Activated naive CD4-positive, alpha-beta T cell treated with anti-CD3 and anti-CD28 coated beads, Interleukin-2, amount 50 U/mL, for 72 hours (primary cell): ENCODE data around the gene TCFL5. TPM values are rescaled to one million over a fixed set of nuclear protein-coding genes. Genes with fewer than 3 reads are reported as not detected.
"Not testable (repeated sequence)": the region's sequence is repeated elsewhere in the genome, so short reads cannot be mapped to it uniquely, and the experiment has no call there.

Experiments used
- ATAC-seq, 2 donors: fragments of 150-1000 bp; cut with Tn5 transposase; 2 replicates each; pipeline ENCODE4 v1.10.0; 2021; ENCODE audit warnings: mild to moderate bottlenecking in 2 of 2, moderate library complexity in 2 of 2
- DNase-seq, 2 donors: peaks; one replicate each; pipeline ENCODE4 v3.0.0; 2021 to 2022; ENCODE audit warnings: low spot score in 2 of 2
- H3K27ac Mint-ChIP-seq, 2 donors: one replicate each; pipeline ENCODE4 v1.8.0; 2022; ENCODE audit warnings: mild to moderate bottlenecking in 2 of 2, mixed read lengths in 2 of 2
- H3K36me3 Mint-ChIP-seq, 2 donors: one replicate each; pipeline ENCODE4 v1.8.0; 2022; ENCODE audit warnings: mixed read lengths in 2 of 2
- H3K9me3 Mint-ChIP-seq, 2 donors: one replicate each; pipeline ENCODE4 v1.8.0; 2022; ENCODE audit warnings: mixed read lengths in 2 of 2
- total RNA-seq, 2 donors: library from RNA; stranded (reverse); gene quantifications; one replicate each; pipeline ENCODE4 v1.2.3, GENCODE V29; 2022

The TCFL5 gene
- total RNA-seq, 2 donors from 2014 or later, result 3.5 to 5.7 TPM

- no peaks in the 10 kb centered on the region for H3K36me3 Mint-ChIP-seq
- H3K9me3 Mint-ChIP-seq, result no peaks in the 10 kb centered on the region
- DNase-seq, result no peak
- ATAC-seq, result peak; percentile 21 to 22
- H3K27ac Mint-ChIP-seq, result peak overlapping the region; percentile 9 to 44
These were observed 14.1 kb upstream of the TCFL5 start for GRCh38 chr20:62875419-62876361.

DNA sequence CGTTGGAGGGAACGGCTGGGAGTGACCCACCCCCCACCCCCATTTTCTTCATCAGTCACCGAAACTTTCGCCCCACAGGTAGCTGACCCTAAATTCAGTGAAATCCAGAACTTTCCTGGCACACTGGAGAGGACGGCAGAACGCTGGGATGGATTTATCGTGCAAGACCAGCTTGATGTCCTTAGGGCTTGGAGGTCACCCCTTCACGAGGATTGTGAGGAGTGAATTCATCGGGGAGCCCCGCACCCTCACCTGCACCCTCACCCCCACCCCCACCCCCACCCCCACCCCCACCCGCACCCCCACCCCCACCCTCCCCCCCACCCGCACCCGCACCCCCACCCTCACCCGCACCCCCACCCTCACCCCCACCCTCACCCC lies 13.3 kb upstream of the TCFL5 start:
- H3K27ac Mint-ChIP-seq, result no peak overlapping the region
- H3K9me3 Mint-ChIP-seq, result no peaks in the 10 kb centered on the region
- DNase-seq (no peak), ATAC-seq (no peak)
- H3K36me3 Mint-ChIP-seq, result no peaks in the 10 kb centered on the region

DNA sequence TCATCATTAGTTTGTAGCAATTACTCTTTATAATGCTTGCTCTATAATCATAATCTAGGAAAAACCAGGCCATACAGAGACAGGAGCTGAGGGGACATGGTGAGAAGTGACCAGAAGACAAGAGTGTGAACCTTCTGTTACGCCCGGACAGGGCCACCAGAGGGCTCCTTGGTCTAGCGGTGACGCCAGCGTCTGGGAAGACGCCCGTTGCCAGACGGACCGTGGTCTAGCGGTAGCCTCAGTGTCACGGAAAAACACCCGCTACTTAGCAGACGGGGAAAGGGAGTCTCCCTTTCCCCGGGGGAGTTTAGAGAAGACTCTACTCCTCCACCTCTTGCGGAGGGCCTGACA lies 12.0 kb upstream of the TCFL5 start:
- not testable (repeated sequence) for H3K9me3 Mint-ChIP-seq, H3K36me3 Mint-ChIP-seq, ATAC-seq
- DNase-seq, result peak in 1 of 2 donors; percentile 78
- peak overlapping the region in 1 of 2 donors; percentile 86 for H3K27ac Mint-ChIP-seq

GRCh38 chr20:62873280-62873679 lies 11.7 kb upstream of the TCFL5 start:
- DNase-seq, result no peak
- no peak for ATAC-seq
- Mint-ChIP-seq H3K27ac (peak overlapping the region in 1 of 2 donors; percentile 86), H3K36me3 (no peaks in the 10 kb centered on the region), H3K9me3 (no peaks in the 10 kb centered on the region)

DNA sequence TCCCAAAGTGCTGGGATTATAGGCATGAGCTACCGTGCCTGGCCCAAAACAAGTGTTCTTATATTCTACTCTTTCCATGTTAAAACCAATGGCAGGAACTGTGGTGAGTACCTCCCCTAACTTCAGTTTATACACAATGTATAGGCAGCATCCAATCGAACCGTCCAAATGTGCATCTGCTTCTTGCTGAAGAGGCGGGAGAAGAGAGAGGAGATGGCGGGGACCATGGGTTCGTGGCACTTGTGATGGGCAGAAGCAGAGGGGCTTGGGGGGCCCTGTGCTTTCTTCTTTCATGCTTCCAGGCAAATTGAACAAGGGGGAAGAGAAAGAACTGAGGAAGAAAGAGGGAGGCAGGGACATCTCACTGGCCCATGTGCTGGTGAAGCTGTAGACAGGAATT lies 11.2 kb upstream of the TCFL5 start:
- H3K9me3 Mint-ChIP-seq, result no peaks in the 10 kb centered on the region
- peak overlapping the region in 1 of 2 donors; percentile 86 for H3K27ac Mint-ChIP-seq
- H3K36me3 Mint-ChIP-seq, result no peaks in the 10 kb centered on the region
- DNase-seq (no peak), ATAC-seq (no peak)

DNA sequence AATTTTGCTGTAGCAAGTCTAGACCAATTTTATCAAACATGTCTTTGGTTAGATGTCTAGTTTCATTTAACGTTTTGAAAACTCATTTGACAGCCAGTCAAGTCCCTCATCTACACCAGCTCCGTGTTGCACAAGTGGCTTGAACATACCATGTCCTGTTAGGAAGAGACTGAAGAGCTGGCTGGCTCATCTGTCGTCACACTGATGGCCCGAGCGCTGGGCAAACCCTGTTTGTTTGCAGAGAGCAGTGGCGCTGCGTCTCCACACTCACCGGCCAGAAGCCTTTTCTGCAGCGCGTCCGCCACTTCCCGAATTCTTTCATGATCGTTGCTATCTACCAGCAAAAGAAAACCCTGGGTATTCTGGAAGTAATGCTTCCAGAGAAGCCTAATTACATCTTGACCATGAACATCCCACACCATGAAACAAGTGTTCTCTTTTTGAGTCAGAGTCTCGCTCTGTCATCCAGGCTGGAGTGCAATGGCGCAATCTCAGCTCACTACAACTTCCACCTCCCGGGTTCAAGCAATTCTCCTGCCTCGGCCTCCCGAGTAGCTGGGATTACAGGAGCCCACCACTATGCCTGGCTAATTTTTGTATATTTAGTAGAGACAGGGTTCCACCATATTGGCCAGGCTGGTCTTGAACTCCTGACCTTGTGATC lies 10.7 kb upstream of the TCFL5 start:
- H3K27ac Mint-ChIP-seq, result peak overlapping the region in 1 of 2 donors; percentile 86
- no peak for ATAC-seq
- DNase-seq, result no peak

DNA sequence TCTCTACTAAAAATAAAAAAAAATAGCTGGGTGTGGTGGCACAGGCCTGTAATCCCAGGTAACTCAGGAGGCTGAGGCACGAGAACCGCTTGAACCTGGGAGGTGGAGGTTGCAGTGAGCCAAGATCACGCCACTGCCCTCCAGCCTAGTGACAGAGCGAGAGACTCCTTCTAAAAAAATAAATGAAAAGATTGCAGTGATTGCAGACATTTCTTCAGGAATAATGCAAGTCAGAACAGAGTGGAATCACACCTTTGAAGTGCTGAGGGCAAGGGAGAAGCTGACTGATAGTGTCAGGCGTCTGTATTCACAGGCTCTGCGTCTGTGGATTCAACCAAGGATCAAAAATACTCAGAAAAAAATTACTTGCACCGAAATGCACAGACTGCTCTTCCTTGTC lies 2.6 kb upstream of the TCFL5 start:
- no peak overlapping the region for H3K27ac Mint-ChIP-seq
- peaks cover 0 to 4% of the 10 kb centered on the region in 2 donors for H3K9me3 Mint-ChIP-seq
- H3K36me3 Mint-ChIP-seq, result peaks cover 0 to 6% of the 10 kb centered on the region in 2 donors
- no peak for ATAC-seq
- DNase-seq, result no peak

More for the DNA sequence above, 10.7 kb upstream of the TCFL5 start:
- H3K9me3 Mint-ChIP-seq, result no peaks in the 10 kb centered on the region
- no peaks in the 10 kb centered on the region for H3K36me3 Mint-ChIP-seq

DNA sequence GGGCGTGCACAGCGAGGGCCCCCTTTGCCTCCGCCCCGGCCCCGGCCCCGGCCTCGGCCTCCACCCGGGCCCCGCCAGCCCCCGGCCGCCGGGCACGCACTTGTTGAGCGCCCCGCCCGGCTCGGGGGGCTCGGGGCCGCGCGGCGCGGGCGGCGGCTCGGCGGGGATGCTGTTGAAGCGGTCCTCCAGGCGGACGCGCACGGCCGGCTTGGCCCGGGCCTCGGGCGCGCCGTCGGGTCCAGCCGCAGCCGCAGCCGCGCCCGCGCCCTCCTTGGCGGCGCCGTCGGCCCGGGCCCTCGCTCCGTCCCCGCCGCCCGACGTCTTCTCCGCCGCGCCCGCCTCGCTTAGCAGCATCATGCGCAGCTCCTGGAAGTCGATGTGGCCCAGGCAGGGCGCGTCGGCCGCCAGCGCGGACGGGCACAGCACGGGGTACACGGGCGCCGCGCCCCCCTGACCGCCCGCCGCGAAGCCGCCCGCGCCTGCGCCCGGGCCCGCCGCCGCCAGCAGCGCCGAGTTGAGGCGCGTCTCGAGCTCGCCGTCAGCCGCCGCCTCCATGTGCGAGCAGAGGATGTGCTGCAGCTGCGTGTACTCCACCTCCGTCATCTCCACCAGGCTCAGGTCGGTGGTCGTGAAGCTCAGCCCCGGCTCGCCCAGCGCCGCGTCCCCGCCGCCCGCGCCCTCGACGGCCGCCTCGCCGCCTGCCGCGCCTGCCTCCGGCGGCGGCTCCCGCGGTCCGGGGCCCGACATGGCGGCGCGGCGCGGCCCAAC lies 514 bp downstream of the TCFL5 start:
- DNase-seq (peak in 1 of 2 donors; percentile 36), ATAC-seq (peak; percentile 40 to 64)
- peaks cover 5 to 6% of the 10 kb centered on the region in 2 donors for H3K36me3 Mint-ChIP-seq
- peaks cover 0 to 4% of the 10 kb centered on the region in 2 donors for H3K9me3 Mint-ChIP-seq
- H3K27ac Mint-ChIP-seq, result no peak overlapping the region

- Mint-ChIP-seq H3K9me3 (peaks cover 0 to 4% of the 10 kb centered on the region in 2 donors), H3K36me3 (peaks cover 5 to 6% of the 10 kb centered on the region in 2 donors), H3K27ac (no peak overlapping the region)
- DNase-seq, result no peak
- no peak for ATAC-seq
These were observed 1.2 kb downstream of the TCFL5 start for GRCh38 chr20:62860391-62860923.

DNA sequence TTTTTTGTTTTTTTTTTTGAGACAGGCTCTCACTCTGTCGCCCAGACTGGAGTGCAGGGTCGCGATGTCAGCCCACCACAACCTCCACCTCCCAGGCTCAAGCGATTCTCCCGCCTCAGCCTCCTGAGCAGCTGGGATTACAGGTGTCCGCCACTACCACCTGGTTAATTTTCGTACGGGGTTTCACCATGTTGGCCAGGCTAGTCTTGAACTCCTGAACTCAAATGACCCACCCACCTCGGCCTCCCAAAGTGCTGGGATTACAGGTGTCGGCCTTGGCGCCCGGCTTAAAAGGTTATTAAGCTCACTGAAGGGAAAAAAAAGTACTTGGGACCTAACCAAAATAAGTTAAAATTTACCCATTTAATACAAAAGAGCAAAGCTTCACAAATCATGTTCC lies 1.9 kb downstream of the TCFL5 start:
- peaks cover 0 to 4% of the 10 kb centered on the region in 2 donors for H3K9me3 Mint-ChIP-seq
- no peak for ATAC-seq
- no peak overlapping the region for H3K27ac Mint-ChIP-seq
- DNase-seq, result no peak
- peaks cover 5 to 6% of the 10 kb centered on the region in 2 donors for H3K36me3 Mint-ChIP-seq

DNA sequence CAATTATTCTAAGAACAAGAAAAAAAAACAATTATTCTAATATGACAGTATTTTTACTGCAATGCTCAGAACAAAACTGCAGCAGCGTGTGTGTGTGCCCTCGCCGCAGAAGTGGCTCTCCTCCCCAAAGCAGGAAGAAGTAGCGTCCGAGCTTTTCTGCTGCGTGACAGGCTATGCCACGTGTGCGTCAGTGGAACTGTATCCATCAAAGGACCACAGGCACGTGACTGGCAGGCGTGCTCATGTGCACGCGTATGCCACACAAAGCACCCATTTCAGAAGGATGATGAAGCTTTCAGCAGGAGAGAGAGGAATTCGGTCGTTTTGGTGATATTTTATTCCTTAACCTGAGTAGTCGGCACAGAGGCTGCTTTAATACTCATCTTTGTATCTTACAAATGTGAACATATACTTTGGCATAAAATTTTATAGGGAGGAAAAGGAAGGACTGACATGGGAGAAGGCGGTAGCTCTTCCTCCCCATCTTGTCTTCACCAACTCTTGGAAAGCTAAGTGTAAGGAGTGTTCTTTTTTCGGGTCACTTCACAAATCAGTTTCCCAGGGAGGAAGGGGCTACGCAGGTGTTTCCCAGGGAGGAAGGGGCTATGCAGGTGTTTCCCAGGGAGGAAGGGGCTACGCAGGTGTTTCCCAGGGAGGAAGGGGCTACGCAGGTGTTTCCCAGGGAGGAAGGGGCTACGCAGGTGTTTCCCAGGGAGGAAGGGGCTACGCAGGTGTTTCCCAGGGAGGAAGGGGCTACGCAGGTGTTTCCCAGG lies 3.4 kb downstream of the TCFL5 start:
- H3K9me3 Mint-ChIP-seq, result peaks cover 0 to 4% of the 10 kb centered on the region in 2 donors
- no peak overlapping the region for H3K27ac Mint-ChIP-seq
- no peak for DNase-seq
- peaks cover 9 to 11% of the 10 kb centered on the region in 2 donors for H3K36me3 Mint-ChIP-seq
- ATAC-seq, result no peak

DNA sequence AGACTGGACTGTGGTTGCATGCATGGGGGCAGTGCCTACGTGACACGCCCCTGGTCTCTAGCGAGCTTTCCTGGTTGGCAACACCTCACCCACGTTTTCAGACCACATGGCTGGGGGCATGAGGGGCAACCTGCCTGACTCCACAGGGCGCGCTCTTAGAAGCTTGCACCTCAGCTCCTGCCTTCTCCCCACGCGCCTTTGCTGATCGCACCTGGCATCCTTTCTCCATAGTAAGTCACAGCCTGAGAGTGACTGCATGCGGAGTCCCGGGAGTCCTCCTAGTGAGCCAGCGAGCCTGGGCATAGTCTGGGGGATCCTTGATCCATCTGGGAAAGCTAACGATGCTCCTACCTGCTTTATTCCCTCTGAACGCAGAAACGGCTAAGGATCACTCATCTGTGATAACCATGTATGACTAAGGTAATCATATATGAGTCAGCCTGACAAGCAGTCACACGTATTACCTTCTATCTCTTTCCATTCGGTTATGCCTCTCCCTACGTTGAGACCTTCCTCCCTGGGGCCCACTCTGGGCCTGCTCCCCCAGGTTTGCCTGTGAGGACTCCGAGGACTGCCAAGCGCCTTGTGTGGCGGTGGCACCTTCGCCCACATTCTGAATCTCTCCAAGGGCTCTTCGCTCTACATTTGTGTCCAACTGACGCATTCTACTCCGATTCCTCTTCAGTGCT lies 4.5 kb downstream of the TCFL5 start:
- Mint-ChIP-seq H3K27ac (no peak overlapping the region), H3K9me3 (no peaks in the 10 kb centered on the region), H3K36me3 (peaks cover 9 to 16% of the 10 kb centered on the region in 2 donors)
- DNase-seq (no peak), ATAC-seq (no peak)

DNA sequence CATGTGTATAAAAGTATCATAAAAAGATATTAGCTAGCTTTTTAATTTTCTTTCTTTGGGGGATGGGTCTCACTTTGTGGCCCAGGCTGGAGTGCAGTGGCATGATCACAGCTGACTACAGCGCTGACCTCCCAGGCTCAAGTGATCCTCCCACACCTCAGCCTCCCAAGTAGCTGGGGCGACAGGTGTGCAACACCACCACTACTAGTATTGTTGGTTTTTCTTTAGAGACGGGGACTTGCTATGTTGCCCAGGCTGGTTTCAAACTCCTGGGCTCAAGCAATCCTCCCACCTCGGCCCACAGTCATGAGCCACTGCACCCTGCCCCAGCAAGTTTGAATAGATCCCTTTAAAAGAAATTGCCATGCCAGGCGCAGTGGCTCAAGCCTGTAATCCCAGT lies 6.5 kb downstream of the TCFL5 start:
- ATAC-seq (no peak), DNase-seq (no peak)
- no peak overlapping the region for H3K27ac Mint-ChIP-seq
- H3K36me3 Mint-ChIP-seq, result peaks cover 9 to 12% of the 10 kb centered on the region in 2 donors
- H3K9me3 Mint-ChIP-seq, result no peaks in the 10 kb centered on the region

DNA sequence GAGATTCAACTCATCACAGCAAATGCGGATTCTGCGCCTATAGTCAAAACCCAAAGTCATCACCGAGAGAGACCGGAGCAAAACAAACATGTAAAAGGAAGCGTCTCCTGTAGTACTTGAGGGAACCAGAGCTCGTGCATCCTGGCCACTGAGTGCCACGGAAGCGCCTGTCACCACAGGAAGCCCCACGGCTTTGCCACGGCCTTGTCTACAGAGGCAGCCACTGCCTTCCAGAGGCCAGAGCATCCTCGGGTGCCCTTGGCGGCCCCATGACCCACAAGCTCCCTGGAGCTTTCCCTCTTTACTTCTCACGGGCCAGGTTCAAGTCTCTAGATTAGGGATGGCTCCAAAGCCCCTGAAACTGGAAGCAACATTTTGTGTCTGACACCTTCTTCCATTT lies 7.5 kb downstream of the TCFL5 start:
- H3K27ac Mint-ChIP-seq, result no peak overlapping the region
- peaks cover 9 to 10% of the 10 kb centered on the region in 2 donors for H3K36me3 Mint-ChIP-seq
- DNase-seq (no peak), ATAC-seq (no peak)
- no peaks in the 10 kb centered on the region for H3K9me3 Mint-ChIP-seq

DNA sequence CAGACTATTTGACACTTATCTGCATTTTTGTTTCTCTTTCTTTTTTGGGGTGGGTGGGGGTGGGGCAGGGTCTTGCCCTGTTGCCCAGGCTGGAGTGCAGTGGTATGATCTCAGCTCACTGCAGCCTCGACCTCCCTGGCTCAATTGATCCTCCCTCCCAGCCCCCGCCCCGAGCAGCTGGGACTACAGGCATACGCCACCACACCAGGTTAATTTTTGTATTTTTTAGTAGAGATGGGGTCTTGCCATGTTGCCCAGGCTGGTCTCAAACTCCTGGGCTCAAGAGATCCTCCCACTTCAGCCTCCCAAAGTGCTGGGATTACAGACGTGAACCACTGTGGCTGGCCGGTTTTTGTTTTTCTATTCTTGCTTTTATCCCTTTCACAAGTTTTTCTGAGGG lies 8.3 kb downstream of the TCFL5 start:
- not testable (repeated sequence) for DNase-seq, H3K9me3 Mint-ChIP-seq, ATAC-seq, H3K27ac Mint-ChIP-seq
- H3K36me3 Mint-ChIP-seq, result peaks cover 9 to 10% of the 10 kb centered on the region in 2 donors
